NCI-H2029 treated with DMSO at 0.1 percent for 48 hours (cell line): ENCODE results near the gene RNF169.
"Not testable (repeated sequence)": the region's sequence is repeated elsewhere in the genome, so short reads cannot be mapped to it uniquely, and the experiment has no call there.

Experiments used
- DNase-seq: peaks from one replicate; lab custom pipeline; 2025; lab: John Stamatoyannopoulos, UW

RNF169 gene

GRCh38 chr11:74726547-74727182 lies 22.0 kb upstream of the RNF169 start:
- DNase-seq: peak; percentile 46

DNA sequence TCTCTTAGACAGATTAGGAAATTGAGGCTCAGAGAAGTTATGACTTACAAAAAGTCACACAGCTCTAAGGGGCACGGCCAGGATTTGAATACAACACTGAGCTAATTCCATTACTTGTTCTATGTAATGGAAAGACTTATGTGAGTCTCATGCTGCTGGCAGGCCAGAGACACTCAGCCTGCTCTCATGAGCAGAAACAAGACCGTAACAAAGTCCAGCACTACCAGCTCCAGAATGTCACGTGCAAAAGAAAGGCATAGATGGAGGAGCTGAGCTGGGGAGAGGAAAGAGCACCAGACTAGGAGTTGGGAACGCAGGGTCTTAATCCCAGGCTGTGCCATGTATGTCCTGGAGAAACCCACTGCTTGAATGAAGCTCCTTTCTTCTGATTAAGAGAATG lies 19.3 kb upstream of the RNF169 start:
- DNase-seq: no peak

GRCh38 chr11:74730571-74731260 lies 17.9 kb upstream of the RNF169 start:
- no peak for DNase-seq

DNA sequence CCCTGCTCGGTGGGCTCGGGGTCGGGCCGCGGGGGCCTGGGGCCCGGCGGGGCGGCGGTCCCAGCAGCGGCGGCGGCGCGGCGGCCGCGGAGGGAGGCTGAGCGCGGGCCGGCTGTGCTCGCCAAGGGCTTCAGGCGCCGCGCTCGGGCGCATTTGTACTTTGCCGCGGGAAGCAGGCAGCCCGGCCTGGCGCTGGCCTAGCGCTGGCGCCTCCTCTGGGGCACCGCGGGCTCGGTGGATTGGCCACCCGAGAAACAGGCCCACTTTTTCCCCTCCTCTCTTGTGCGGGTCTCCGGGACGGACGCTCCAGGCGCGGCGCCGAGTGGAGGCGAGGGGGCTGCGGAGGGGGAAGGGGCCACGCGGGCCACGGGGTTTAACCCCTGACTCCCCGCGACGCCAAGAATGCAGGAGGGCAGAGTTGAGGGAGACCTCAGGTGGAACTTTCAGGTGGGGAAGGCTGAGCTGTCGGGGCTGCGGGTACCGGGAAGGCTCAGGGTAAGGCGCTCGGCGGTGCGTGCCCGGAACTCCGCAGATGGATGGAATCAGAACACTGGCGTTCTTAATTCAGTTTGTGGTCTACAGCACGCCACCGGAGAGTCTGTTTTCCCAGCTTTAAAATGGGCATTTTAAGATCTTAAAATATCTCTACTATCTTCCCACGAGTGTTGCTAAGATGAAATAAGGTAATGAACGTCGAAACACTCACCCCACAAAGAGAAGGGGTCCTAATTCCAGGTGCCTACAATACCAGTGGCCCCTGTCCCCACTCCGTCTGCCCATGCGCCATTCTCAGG lies 17.2 kb upstream of the RNF169 start, which contains the start of gene CHRDL2:
Gene CHRDL2, minus strand, starts transcription at position 126 of the 794 bp plus-strand sequence. CDS start 538 bp downstream, outside the sequence.
- no peak for DNase-seq

GRCh38 chr11:74734559-74734925 lies 14.1 kb upstream of the RNF169 start:
- DNase-seq: no peak

GRCh38 chr11:74735365-74735928 lies 13.2 kb upstream of the RNF169 start:
- DNase-seq: no peak

DNA sequence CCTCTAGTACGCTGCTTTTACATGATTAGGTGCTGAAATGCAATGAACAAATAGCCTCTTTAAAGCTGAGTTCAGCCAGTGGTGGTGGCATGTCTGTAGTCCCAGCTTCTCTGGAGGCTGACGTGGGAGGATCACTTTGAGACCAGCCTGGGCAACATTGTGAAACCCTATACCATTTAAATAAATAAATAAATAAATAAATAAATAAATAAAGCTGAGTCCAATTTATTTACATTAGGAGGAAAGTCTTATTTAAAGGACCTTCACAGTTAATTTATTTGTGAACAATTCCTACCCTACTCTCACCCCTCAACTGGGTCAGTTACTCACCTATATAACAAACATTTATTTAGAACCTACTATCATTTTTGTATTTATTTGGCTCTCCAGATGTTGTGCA lies 12.6 kb upstream of the RNF169 start:
- no peak for DNase-seq

DNA sequence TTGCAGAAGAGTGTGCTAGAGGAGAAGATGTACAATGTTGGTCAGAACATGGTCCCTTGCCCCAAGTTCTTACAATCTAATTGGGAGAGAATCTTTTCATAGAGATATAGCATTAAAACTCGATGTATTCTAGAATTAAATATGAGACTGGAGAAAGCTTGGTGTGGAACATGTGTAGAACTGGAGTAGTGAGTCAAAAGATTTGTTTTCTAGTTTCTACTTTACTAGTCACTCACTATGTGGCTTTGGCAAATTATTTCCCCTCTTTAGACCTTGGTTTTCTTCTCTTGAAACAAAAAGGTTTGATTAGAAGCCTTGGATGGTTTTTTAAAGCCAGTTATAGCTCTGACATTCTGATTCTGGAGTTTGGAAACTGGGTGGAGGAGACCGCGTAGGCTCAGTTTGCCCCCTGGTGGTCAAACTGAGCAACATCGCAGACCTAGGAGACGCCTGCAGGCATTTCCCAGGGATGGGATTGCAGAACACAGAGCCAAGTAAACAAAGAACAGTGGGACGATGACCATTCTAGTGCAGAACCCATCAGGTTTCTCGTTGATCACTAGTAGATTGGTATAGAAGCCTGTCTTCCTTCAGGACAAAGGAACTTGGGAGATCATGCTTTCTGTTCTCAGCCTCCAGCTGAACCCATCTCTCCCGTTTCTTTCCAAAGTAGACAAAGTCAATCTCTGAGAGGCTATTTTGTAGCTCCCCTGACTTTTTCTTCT lies 8.9 kb upstream of the RNF169 start:
- DNase-seq: peak; percentile 13

DNA sequence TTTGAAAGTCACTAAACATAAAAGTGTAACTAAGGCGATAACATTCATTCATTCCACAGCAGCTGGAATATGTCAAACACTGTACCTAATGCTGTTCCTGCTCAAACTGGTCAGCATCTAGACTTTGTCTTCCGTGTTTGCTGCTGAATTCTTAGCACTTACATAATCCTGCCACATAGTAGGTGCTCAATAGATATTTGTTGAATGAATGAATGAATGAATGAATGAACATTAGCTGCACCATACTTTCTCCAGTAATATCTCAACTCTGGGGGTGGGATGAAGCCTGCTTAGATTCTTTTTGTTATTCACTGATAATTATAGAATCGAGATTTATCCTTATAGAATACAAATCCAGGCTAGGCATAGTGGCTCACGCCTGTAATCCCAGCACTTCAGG lies 6.6 kb upstream of the RNF169 start:
- DNase-seq: no peak

GRCh38 chr11:74743640-74744039 lies 5.0 kb upstream of the RNF169 start:
- DNase-seq: no peak

- no peak for DNase-seq
Observed at GRCh38 chr11:74744277-74744676, 4.4 kb upstream of the RNF169 start.

DNA sequence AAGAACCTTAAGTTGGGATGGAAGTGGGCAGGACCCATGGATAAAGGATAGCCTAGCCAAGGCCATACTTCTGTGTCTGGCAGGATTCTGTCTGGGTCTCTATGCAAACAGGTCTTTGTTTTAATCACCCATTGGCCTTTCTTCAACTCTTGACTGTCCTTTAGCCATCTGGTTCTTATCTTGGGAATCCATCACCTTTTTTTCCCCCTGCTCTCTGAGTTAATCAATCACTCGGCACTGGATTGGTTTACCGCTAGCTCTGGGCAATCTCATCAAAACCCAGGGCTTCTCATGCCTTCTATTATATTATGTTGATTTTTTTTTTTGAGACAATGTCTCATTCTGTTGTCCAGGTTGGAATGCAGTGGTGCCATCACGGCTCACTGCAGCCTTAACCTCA lies 1.8 kb upstream of the RNF169 start:
- DNase-seq: no peak

DNA sequence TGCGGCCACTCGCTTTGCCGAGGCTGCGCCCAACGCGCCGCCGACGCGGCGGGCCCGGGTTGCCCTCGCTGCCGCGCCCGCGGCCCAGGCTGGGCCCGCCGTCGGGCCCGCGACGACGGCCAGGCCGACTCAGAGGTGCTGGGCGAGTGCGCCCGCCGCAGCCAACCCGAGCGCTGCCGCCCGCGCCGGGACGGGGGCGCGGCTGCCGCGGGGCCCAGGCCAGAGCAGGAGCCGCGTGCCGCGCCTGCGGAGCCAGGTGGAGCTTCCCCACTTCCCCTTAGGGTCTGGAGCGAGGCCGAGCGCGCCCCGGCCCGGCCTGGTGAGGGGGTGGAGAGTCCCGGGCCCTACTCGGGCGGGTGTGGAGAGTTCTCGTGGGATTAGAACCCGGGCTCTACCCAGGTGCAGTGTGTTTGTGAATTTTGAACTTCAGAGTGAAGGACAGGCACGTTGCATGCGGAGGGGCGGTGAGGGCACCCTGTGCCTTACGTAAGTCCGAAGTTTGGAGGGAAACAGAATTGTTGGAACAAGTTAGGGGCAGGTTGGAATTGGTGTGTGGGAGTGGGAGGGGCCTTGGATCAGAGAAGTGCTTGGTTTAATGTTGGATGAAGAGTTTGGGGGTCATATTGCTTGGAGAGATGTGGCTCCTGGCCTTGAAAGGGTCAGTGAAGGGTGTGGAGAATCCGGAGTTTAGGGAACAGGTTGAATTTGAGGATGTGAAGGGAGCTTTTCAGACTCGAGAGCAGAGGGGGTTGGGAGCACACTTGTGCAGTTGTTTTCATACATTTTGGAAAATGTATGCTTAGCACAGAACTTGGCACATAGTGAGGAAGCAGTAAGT lies 697 bp downstream of the RNF169 start:
- DNase-seq: no peak

- no peak for DNase-seq
Observed at GRCh38 chr11:74749965-74750296, 1.3 kb downstream of the RNF169 start.

DNA sequence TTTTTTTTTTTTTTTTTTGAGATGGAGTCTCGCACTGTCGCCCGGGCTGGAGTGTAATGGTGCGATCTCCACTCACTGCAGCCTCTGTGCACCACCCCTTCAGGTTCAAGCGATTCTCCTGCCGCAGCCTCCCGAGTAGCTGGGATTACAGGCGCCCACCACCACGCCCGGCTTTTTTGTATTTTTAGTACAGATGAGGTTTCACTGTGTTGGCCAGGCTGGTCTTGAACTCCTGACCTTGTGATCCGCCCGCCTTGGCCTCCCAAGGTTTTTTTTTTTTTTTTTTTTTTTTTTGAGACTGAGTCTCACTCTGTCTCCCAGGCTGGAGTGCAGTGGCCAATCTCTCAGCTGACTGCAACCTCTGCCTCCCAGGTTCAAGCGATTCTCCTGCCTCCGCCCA lies 1.9 kb downstream of the RNF169 start:
- DNase-seq: not testable (repeated sequence)

DNA sequence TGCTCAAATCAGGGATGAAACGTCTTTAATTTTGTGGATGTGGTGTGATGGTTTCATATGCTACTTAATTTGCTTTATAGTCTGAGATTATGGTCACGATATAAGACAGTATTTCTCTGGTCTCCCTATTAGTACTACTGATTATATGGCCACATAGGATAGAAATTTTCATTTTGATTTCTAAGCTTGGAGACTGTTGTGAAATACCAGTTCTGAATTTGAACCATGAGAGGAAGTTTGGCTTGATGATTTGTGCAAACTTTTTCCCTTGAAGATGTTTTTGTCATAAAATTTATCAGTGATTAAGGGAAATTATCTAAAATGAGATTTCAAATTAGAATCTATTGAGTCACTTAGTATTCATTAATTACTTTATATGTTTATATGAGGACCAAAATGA lies 2.7 kb downstream of the RNF169 start:
- DNase-seq: no peak

GRCh38 chr11:74754507-74755252 lies 6.0 kb downstream of the RNF169 start:
- no peak for DNase-seq

DNA sequence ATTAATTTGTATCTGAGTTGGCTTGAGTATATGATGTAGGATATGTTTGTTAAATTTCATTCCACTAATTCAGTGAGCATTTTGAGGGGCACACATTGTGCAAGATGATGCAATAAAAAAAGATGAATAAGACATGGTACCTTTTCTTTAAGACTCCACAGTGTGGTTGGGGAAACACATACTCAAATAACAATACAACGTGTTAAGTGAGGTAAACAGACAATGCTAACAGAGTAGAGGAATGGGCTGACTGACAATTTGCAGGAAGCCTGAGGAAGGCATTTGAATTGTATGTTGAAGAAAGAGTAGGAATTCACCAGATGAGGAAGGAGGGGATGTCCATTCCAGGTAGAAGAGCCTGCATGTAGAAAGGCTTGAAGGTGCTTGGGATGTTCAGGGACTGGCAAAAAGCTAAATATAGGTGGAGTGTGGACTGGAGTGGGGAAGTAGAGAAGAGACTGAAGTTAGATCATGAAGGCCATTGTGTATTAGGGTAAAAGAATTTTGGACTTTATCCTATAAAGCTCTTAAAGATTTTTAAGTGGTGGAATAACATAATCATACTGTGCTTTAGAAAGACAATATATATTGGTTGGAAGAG lies 6.8 kb downstream of the RNF169 start:
- DNase-seq: no peak

DNA sequence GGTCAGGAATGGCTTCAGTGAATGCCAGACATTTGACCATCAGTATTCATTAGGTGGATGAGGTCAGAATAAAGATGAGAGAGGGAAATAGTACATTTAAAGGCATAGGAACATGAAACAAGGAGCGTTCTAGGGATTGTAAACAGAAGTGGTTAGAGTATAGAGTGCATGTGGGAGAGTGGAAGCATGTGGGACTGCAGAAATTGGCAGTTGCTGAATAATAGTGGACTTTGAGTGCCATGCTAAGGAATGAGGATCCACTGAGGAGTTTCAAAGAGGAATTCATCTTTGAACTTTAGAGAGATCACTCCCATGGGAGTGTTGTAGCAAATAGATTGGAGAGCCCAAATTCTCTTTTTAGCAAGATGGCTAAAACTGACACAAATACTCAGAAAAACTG lies 7.9 kb downstream of the RNF169 start:
- no peak for DNase-seq

- DNase-seq: no peak
Observed at GRCh38 chr11:74766905-74767304, 18.3 kb downstream of the RNF169 start.
